Activated CD8-positive, alpha-beta memory T cell treated with anti-CD3 and anti-CD28 coated beads, Interleukin-2, amount 50 U/mL, for 4 hours (primary cell): ENCODE results near the gene CNFN.

Experiments
- DNase-seq: peaks from one replicate; pipeline ENCODE4 v3.0.0-alpha.2; 2020

The CNFN gene, protein sequence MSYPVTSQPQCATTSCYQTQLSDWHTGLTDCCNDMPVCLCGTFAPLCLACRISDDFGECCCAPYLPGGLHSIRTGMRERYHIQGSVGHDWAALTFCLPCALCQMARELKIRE

DNA sequence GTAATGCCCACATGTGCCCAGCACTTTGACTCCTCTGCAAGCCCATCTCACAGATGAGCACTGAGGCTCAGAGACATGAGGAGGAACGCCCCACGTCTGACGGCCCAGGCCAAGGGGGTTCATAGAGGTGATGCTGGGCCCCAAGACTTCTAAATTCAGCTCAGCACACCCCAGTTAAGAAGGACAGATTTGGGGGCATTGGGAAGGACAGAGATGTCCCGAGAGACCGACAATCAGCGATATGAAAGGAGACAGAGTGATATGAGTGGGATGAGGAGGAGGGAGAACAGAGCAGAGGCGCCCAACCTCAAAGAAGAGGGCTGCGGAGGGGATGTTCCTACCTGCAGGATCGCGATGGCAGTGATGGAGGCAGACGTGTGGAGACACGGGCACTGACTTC lies at the start of gene CNFN:
Gene CNFN (minus strand): TSS at position 399 of the 400 bp plus-strand sequence. CDS start 1,260 bp downstream, outside the sequence.
- DNase-seq, result no peak

DNA sequence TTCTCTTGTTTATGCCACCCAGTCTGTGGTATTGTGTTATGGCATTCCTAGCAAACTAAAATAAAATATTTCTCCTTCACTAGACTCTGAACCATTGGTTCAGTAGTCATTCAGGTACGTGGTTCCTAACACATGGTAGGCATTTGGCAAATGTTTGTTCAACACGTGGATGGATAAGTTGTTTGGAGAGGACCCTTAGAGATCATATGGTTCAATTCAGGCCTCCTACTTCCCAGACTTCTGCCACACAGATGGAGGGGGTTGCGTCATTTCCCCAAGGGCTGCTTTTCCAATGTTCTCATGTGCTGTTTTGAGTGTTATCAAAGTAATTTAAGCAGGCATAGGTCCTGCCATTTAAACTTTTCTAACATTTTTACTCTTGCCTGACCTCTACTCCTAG lies 45.9 kb upstream of the CNFN start:
- DNase-seq, result no peak

- DNase-seq, result no peak
Measured at GRCh38 chr19:42435316-42435715, 45.2 kb upstream of the CNFN start.

DNA sequence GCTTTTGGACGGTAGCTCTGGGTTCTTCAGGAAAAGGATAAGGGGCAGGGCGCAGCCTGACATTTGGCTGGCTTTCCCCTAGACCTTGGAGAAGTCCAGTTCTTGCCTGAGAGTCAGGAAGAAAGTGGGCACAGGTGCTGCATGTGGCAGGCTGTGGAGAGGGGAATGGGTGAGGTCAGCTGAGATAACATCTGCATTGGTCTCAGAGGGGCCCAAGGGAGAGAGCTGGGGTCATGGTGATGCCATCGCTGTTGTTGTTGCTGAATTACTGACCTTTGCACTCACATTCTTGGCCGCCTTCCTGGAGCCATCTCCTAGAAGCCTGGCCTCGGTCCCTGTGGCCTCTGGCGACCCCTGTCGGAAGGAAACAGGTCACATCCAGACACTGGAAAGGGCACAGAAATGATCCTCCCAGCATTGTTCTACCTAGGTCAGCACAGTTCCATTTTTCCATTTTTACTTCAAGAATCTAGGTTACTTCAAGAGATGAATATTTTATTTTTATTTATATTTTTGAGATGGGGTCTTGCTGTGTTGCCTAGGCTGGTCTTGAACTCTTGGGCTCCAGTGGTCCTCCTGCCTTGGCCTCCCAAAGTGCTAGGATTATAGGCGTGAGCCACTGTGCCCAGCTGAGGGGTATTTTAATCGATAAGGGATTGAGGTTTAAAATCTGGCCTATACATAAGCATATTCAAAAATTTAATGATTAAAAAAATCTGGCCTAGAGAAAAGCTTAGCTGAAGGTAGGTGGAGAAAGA lies 43.6 kb upstream of the CNFN start:
- peak; percentile 66 for DNase-seq

- DNase-seq, result no peak
Measured at GRCh38 chr19:42431486-42431885, 41.4 kb upstream of the CNFN start.

- DNase-seq, result no peak
Measured at GRCh38 chr19:42428676-42429075, 38.6 kb upstream of the CNFN start.

DNA sequence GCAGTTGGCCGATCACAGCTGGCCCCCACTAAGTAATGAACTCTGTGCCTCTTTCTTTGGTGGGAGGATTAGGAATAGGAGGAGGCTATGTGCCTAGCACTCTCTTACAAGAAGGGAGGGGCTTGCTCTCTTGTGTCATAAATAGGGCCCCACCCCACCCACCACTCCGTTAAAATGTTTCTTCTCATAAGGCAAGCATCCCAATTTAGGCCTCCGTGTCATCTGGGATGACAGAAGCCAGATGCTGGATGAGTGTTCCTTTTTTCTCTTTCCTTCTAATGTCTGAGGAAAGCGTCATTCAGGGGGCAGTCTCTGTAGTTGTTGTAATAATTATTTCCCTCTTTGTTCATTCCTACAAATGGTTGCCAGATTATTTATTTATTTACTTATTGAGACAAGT lies 37.2 kb upstream of the CNFN start, which contains the start of gene LIPE:
Gene LIPE (minus strand): TSS at position 76 of the 400 bp plus-strand sequence. CDS start 239 bp downstream, outside the sequence.
- no peak for DNase-seq

- no peak for DNase-seq
Measured at GRCh38 chr19:42426643-42427042, 36.5 kb upstream of the CNFN start.

DNA sequence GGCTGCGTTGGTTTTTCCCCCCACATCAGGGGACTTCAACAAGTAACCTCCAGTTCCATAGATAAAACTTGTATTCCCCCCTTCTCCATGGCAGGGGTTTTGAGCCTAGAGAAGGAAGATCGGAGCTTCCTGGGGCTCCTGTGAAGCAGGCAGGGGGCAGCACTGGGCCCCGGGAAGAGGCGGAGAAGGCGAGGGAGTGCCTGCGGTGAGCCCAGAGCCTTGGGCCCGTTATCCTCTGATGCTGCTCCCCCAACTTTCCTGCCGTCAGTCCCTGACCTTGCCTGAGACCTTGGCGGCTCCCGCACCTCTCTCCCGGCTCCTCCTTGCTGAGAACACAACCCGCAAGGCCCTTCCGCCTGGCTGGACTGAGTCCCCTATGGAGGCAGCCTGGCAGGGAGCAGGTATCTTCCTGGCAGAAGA lies 34.6 kb upstream of the CNFN start:
- DNase-seq, result no peak

DNA sequence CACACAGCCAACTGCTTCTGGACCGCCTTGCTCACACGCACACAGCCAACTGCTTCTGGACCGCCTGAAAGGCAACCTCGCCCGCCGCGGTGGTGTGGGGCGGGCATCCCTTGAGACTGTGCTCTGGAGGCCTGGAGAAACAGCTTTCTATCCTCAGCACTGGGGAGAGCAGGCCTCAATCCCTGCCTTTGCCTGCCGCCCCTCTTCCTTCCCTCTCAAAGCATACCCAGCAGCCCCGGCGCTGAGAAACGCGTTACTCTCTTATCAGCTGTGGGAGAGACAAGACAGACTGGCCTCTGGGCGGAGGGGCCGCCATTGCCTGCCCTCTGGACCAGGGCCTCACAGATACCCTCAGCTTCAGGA lies 34.2 kb upstream of the CNFN start:
- DNase-seq, result no peak

DNA sequence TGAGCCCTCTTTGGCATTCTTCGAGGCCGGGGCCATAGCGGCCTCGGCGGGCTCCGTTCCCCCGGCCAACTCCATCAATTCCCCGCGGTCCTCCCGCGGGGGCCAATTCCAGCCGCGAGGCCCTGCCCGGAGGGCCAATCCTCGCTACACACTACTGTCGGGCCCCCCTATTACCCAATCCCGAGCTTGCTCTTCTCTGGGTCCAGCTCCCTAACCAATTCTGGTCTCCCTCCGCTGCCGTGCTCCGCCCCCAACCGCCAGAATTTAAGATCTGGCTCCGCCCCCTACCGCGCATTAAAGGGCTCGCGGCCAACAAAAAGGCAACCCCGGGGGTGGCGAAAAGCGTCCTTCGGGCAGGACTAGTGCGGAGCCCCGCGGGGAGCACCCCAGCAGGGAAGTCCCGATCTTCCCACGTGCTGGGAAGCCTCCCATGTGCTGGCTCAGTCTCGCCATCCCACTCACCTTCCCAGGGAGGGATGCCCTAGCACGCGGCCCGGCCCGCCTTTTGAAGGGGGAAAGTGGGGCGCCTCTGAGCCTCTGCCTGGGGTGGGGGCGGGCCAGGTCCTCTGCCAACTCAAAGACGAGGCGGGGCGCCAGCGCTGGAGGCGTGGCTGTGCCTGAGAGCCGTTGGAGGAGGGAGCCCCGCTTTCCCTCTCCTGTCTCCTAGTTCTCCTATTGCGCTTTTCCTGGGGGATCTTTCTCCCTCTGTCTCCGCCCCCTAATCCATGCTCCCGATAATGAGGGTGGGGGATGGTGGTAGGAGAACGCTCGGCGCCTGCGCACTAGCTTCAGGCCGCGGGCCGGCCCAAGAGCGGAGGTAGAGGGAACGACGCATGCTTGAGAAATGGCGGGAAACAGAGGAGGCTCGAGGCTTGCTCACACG lies 33.6 kb upstream of the CNFN start:
- DNase-seq, result peak; percentile 94

GRCh38 chr19:42422901-42423461 lies 32.9 kb upstream of the CNFN start:
- peak; percentile 47 for DNase-seq

DNA sequence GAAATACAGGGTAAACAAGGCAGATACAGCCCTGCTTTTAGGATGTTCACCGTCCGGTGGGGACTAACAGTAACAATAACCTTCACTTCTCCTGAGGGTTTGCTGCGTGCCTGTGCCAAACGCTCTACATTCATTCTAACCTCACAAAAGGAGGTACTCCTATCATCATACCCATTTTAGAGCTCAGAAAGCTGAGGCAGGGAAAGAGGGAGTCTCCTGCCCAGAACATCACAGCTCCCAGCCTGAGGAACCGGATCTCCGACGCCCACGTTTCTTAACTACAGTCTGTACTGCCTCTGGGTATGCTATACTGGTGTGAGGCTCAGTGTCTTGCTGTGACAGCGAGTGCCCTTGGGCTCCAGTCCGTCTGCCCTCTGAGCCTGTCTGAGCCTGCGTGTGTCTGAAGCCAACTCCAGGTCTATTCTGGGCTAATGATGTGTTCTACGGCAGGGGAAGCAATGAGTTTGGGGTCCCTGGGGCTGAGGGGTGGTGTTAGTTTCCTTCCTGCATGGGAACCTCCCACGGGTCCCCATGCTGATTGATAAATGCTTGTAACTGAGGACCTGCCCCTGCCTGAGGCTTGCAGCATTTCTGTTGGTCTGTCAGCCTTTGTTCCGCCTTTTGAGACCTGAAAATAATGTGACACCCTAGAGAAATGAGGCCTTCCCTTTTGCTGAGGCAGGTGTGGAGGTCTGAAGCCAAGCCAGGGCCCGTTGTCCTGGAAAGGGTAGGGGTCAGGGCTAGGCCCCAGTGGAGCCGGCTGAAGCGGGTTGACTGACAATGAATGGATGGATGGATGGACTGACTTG lies 32.2 kb upstream of the CNFN start:
- no peak for DNase-seq

DNA sequence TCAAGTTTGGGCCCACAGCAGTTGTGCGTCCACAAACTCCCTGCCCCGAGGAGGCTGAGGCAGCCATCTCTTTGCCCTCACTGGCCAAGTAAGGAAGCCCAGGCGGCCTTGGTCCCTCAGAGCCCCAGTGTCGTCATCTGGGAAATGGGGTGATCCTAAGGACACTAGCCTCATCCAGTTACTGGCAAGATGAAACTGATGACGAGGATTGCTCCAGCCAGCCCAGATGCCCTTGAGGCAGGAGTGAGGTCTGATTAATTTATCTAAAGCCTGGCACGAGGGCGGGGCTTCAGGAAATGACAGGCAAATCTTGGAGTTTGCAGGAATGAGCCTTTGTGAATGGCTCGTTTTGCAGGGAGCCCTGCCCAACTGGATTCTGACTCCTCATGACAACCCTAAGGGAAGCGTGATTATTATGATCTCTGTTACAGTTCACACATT lies 31.5 kb upstream of the CNFN start:
- no peak for DNase-seq

DNA sequence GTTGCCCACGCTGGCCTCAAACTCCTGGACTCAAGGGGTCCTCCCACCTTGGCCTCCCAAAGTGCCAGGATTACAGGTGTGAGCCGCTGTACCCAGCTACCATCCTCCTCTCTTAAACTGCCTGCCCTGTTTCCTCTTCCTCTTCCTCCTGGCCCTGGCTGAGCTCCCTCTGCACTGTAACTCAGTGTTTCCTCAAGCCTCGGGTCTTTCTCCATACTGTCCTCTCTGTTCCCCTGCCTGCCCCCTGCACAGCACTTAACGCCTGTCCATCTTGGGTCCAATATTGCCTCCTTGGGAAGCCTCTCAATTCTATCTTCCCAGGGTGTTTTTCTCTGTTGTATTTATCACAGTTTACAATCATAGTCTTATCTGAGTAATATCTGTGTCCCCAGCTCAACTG lies 31.0 kb upstream of the CNFN start:
- no peak for DNase-seq

- DNase-seq, result peak; percentile 78
Measured at GRCh38 chr19:42420055-42420544, 30.0 kb upstream of the CNFN start.

GRCh38 chr19:42419309-42419708 lies 29.2 kb upstream of the CNFN start:
- no peak for DNase-seq

- no peak for DNase-seq
Measured at GRCh38 chr19:42412661-42413076, 22.6 kb upstream of the CNFN start.

GRCh38 chr19:42412227-42412626 lies 22.1 kb upstream of the CNFN start:
- DNase-seq, result no peak

DNA sequence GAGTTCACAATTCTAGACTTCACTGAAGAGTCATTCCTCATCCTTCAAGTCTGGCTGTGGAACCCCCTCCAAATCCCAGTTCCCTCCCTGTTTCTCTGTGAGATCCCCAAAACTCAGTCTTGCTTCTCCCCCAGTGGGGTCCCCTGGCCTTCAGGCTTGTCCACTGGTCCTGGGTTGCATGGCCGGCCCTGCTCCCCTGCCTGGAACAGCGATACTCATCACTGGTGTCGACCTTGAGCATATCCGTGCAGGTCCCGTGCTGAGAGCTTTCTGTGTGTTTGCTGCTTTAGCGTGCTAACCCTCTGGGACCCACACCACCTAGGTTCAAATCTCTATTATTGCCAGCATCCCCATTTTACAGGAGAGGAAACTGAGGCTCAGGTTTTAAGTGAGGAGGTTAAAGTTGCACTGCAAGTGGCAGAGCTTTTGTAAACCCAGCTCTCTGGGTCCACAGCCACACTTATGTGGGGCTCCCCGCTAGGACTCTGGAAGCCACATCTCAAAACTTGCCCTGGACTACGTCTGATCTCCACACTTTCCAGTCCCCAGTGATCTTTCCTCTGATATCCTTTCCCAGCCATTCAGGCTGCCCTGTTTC lies 21.6 kb upstream of the CNFN start:
- no peak for DNase-seq

- DNase-seq, result no peak
Measured at GRCh38 chr19:42410371-42410770, 20.3 kb upstream of the CNFN start.

- DNase-seq, result no peak
Measured at GRCh38 chr19:42409477-42409876, 19.4 kb upstream of the CNFN start.
